Adipocyte (in vitro differentiated cells): Measurements from ENCODE around the gene SLC6A3.
"Not testable (repeated sequence)": the region's sequence is repeated elsewhere in the genome, so short reads cannot be mapped to it uniquely, and the experiment has no call there.

Experiments
- DNase-seq: peaks from one replicate; pipeline ENCODE4 v3.0.0-alpha.2; 2015; ENCODE audit warnings: low read depth
- H3K27me3 ChIP-seq: replicated peaks from 2 replicates; pipeline ENCODE4 v1.7.0; 2013; ENCODE audit warnings: mild to moderate bottlenecking, low read length, moderate library complexity; ENCODE audit not compliant: control insufficient read depth, insufficient read depth
- H3K36me3 ChIP-seq: 2 replicates; pipeline ENCODE4 v1.7.0; 2013; ENCODE audit warnings: low read length, mild to moderate bottlenecking, moderate library complexity; ENCODE audit not compliant: control insufficient read depth, insufficient read depth, severe bottlenecking
- H3K4me1 ChIP-seq: 2 replicates; pipeline ENCODE4 v1.7.0; 2013; ENCODE audit warnings: mild to moderate bottlenecking, low read length, moderate library complexity; ENCODE audit not compliant: control insufficient read depth, insufficient read depth
- H3K4me3 ChIP-seq: 2 replicates; pipeline ENCODE4 v1.7.0; 2013; ENCODE audit warnings: mild to moderate bottlenecking, low read length, moderate library complexity
- H3K9ac ChIP-seq: 2 replicates; pipeline ENCODE4 v1.7.0; 2013; ENCODE audit warnings: mild to moderate bottlenecking, low read length, moderate library complexity
- H3K9me3 ChIP-seq: 2 replicates; pipeline ENCODE4 v1.7.0; 2013; ENCODE audit warnings: mild to moderate bottlenecking, low read length, moderate library complexity; ENCODE audit not compliant: control insufficient read depth

SLC6A3 gene

DNA sequence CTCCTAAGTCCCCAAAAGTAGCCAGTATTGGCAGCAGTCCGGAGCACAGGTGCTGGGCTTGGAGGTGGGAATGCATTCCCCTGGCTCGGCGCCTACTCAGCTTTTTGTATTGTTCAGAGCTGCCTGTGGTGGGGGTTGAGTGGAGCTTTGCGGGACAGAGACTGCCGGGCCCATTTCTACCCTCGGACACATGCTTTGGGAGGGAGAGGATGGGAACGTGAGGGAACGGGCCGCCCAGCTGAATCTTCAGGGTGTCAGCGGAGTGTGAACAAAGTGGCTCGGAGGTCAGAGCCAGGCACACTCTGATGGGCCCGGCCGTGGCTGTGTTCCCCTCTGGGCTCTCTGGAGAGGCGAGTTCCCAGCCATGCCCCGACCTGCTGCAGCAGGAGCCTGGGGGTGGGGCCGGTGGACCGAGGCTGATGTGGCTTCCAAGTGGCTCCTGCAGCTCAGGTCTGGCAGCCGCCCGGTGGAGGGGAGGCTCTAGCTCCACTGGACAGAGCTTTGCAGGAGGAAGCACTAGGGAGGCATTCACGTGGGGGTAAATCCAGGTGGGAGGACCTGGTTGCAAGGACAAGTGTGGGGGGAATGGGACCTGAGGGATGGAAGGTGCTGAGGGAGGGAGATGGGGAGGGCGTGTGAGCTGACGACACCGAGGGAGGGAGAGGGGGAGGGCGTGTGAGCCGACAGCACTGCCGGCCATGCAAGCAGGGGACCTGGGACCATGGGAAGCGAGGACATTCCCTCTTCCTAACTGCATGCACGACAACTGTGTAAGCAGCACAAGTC is 31.1 kb upstream of the SLC6A3 start:
- DNase-seq, result no peak
- H3K4me1 ChIP-seq, result peaks cover 7% of the 10 kb centered on the region
- H3K9me3 ChIP-seq, result no peaks in the 10 kb centered on the region
- no peak overlapping the region for H3K9ac ChIP-seq
- H3K36me3 ChIP-seq, result peaks cover 44% of the 10 kb centered on the region
- H3K4me3 ChIP-seq, result no peak overlapping the region
- H3K27me3 ChIP-seq, result no peaks in the 10 kb centered on the region

- peaks cover 44% of the 10 kb centered on the region for H3K36me3 ChIP-seq
- H3K4me3 ChIP-seq, H3K4me1 ChIP-seq, H3K9me3 ChIP-seq, H3K9ac ChIP-seq, DNase-seq, H3K27me3 ChIP-seq: not testable (repeated sequence)
Observed at GRCh38 chr5:1475544-1475900, 30.3 kb upstream of the SLC6A3 start.

DNA sequence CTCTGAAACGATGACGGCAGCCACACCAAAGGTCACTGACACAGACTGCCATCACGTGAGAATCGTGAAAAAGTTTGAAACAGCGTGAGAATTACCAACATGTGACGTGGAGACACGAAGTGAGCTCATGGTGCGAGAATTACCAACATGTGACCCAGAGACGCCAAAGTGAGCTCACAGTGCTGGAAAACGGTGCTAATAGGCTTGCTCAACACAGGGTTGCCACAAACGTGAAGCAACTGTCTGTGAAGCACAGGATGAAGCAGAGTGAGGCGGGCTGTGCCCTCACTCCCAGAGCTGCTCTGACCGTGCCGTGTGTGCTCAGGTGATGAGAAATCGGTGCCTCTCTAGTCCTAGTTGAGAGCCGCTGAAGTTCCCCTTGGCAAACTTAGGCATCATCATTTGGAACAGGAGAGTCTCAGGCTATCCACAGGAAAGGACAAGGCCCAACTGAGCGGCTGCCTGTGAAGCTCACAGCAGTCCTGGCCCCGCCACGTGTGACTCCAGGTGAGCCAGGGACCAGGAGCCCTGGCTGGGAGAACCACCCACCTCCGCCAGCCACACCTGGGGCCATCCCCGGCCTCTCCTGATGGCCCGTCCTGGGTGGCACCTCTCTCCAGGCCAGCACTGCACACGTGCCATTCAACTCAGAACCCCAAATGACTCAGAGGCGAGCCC is 29.8 kb upstream of the SLC6A3 start:
- Histone ChIP-seq H3K9ac (no peak overlapping the region), H3K4me1 (peaks cover 12% of the 10 kb centered on the region), H3K4me3 (no peak overlapping the region), H3K27me3 (no peaks in the 10 kb centered on the region), H3K36me3 (peaks cover 44% of the 10 kb centered on the region), H3K9me3 (no peaks in the 10 kb centered on the region)
- DNase-seq, result no peak

DNA sequence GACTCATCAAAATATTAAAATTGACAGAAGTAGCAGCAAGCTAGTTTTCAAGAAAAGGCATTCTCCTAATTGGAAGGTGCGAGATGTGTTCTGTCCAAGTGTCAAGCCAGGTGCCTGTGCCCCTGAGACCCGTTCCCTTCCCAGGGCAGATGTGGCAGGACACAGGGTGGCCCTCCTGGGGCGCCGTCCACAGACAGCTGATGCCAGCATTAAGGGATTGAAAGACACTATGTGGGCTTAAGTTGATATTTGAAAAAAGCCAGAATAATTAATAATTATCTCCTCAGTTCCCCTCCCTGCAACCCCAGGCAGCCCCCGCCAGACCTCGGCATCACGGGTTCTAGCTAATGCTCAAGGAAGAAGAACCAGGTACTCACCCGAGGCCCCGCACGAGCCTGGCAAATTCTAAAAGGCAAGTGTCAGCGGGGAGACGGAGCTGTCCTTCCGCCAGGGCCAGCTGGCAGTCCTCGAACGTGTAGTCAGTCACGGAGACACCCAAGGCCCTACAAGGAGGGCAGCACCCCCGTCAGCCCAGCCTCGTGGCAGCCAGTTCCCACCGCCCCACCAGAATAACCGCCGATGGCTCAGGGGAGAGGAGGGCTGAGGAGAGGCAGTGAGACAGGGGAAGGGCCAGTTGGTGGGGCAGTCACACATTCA is 29.1 kb upstream of the SLC6A3 start:
- H3K4me1 ChIP-seq, result peaks cover 9% of the 10 kb centered on the region
- H3K9me3 ChIP-seq, result no peaks in the 10 kb centered on the region
- no peak overlapping the region for H3K9ac ChIP-seq
- H3K4me3 ChIP-seq, result no peak overlapping the region
- peaks cover 44% of the 10 kb centered on the region for H3K36me3 ChIP-seq
- no peaks in the 10 kb centered on the region for H3K27me3 ChIP-seq
- DNase-seq, result no peak

- Histone ChIP-seq H3K9me3 (no peaks in the 10 kb centered on the region), H3K4me1 (peaks cover 5% of the 10 kb centered on the region), H3K27me3 (no peaks in the 10 kb centered on the region), H3K4me3 (no peak overlapping the region), H3K36me3 (peaks cover 43% of the 10 kb centered on the region), H3K9ac (no peak overlapping the region)
- DNase-seq, result no peak
Observed at GRCh38 chr5:1473746-1474145, 28.5 kb upstream of the SLC6A3 start.

DNA sequence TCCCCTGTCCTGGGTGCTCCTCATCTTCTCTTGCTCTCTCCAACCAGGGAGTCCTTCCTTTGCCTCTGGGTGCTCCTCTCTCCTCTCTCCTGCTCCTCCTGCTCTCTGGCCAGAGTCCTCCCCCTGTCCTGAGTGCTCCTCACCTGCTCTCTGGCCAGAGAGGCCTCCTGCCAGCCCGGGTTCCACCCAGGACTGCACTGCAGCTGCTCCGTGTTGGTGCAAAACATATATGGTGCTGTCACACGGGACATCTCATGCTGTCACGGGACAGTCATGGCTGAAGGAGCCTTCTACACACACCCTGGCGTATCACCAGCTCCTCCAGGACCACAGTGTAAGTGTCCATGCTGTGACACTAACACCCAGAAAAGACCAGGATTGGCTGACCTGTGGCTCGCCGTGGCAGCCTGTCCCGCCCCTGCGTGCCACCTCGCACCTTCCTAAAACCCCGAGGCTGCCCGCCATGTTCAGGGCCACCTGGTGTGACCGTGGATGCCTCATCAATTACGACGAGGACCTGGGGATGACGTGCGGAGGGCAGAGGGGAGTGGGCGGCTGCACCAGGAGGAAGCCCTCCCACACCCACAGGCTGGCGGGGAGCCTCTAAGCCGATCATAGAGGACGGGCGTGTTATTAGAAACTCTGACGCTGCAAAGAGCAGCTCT is 27.9 kb upstream of the SLC6A3 start:
- no peaks in the 10 kb centered on the region for H3K9me3 ChIP-seq
- no peak overlapping the region for H3K4me3 ChIP-seq
- no peak overlapping the region for H3K9ac ChIP-seq
- H3K4me1 ChIP-seq, result peaks cover 5% of the 10 kb centered on the region
- no peaks in the 10 kb centered on the region for H3K27me3 ChIP-seq
- DNase-seq, result no peak
- peaks cover 37% of the 10 kb centered on the region for H3K36me3 ChIP-seq

DNA sequence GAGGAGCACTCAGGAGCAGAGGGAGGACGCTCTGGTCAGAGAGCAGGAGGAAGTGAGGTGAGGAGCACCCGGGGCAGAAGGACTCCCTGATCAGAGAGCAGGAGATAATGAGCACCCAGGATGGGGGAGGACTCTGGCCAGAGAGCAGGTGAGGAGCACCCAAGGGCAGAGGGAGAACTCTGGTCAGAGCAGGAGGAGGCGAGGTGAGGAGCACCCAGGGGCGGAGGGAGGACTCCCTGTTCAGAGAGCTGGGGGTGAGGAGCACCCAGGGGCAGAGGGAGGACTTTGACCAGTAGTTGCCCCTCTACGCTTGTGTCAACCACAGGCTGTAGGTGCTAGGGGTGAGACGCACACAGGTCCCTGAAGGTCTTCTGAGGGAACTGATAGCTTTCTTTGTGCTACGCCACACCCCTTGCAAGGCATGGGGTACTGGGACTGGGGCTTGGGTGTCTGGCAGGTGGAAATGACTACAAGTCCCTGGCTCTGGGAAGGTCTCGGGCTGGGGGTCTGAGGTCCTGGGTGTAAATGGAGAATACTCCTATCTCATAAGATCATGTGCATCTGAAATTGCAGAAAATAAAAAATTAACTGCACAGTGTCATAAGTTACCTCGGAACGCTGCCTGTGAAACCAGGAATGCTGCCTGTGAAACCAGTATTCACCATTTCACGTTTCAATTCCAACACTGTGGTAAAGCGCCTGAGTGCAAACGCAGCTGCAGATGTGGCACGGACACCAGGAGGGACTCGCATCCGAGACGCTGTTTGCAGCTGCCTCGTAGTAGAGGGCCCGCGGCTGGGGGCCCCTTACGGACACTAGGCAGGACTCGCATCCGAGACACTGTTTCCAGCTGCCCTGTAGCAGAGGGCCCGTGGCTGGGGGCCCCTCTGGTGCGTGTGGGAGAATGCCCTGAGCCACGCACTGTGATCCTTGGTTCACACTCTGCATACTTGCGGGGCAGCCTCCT is 27.0 kb upstream of the SLC6A3 start:
- H3K4me3 ChIP-seq, result no peak overlapping the region

DNA sequence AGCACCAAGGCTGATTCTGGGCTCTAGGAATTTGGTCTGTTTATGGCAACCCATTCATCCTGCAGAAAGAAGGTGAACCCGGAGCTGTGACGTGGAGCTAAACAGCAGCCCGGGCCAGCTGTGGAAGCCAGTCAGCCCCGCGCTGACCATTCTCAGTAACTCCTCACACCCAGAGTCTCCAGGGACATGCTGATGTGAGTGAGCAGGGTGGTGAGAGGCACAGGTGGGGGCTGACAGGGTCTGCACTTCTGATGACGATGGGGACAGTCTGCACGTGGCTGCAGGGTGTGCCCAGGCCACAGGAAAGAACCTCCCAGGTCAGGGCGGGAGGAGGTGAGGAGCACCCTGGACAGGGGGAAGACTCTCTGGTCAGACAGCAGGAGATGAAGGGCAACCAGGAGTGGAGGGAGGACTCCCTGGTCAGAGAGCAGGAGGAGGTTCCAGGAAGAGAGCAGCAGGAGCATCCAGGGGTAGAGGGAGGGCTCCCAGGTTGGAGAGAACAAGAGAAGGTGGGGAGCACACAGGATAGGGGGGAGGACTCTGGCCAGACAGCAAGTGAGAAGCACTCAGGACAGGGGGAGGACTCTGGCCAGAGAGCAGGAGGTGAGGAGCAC is 26.1 kb upstream of the SLC6A3 start:
- Histone ChIP-seq H3K36me3 (peaks cover 28% of the 10 kb centered on the region), H3K27me3 (no peaks in the 10 kb centered on the region), H3K4me1 (peaks cover 5% of the 10 kb centered on the region), H3K9ac (no peak overlapping the region), H3K4me3 (no peak overlapping the region), H3K9me3 (no peaks in the 10 kb centered on the region)
- DNase-seq, result no peak

More for the DNA sequence above, 27.0 kb upstream of the SLC6A3 start:
- Histone ChIP-seq H3K4me1 (peaks cover 5% of the 10 kb centered on the region), H3K9me3 (no peaks in the 10 kb centered on the region), H3K9ac (no peak overlapping the region), H3K27me3 (no peaks in the 10 kb centered on the region), H3K36me3 (peaks cover 36% of the 10 kb centered on the region)
- no peak for DNase-seq

GRCh38 chr5:1470762-1471211 is 25.5 kb upstream of the SLC6A3 start:
- H3K36me3 ChIP-seq, result peaks cover 29% of the 10 kb centered on the region
- H3K27me3 ChIP-seq, result no peaks in the 10 kb centered on the region
- peaks cover 5% of the 10 kb centered on the region for H3K4me1 ChIP-seq
- H3K9me3 ChIP-seq, result no peaks in the 10 kb centered on the region
- H3K9ac ChIP-seq, result no peak overlapping the region
- no peak overlapping the region for H3K4me3 ChIP-seq
- no peak for DNase-seq
